OCI-LY1 (cell line): ENCODE data around the gene IZUMO4.

Source experiments
- EZH2 ChIP-seq: fragments of 200-600 bp; sonication (generic), shearing (Covaris generic); IDR thresholded peaks from 2 replicates; pipeline ENCODE4 v1.8.0; 2017; ENCODE audit warnings: borderline replicate concordance, mixed run types, mild to moderate bottlenecking, antibody characterized with exemption, low read length, moderate library complexity, mixed read lengths
- TF ChIP-seq, protein P1 (sequence below): fragments of 200-600 bp; sonication (generic), shearing (Covaris generic); IDR thresholded peaks from 2 replicates; pipeline ENCODE4 v1.5.1; 2017; ENCODE audit warnings: mild to moderate bottlenecking, antibody characterized with exemption, low read length, moderate library complexity, mixed read lengths

DNA sequence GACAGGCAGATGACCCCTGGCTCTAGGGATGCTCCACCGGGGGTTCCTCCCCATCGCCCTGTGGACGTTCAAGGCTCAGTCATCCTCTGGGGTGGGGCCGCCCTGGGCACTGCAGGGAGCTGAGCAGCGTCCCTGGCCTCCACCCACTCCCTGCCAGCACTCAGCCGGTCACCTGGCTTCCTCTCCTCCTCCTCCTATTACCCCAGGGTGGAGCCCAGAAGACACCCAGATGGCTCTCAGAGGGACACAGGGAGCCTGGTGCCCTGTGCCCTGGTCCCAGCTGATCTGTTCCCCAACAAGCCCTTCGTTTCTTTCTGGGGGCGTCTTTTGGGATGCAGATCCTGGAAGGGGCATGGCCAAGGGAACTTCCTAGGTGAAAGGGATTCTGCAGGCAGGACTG, 42.0 kb upstream of the IZUMO4 start:
- TF ChIP-seq, protein P1, sequence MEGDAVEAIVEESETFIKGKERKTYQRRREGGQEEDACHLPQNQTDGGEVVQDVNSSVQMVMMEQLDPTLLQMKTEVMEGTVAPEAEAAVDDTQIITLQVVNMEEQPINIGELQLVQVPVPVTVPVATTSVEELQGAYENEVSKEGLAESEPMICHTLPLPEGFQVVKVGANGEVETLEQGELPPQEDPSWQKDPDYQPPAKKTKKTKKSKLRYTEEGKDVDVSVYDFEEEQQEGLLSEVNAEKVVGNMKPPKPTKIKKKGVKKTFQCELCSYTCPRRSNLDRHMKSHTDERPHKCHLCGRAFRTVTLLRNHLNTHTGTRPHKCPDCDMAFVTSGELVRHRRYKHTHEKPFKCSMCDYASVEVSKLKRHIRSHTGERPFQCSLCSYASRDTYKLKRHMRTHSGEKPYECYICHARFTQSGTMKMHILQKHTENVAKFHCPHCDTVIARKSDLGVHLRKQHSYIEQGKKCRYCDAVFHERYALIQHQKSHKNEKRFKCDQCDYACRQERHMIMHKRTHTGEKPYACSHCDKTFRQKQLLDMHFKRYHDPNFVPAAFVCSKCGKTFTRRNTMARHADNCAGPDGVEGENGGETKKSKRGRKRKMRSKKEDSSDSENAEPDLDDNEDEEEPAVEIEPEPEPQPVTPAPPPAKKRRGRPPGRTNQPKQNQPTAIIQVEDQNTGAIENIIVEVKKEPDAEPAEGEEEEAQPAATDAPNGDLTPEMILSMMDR = no peak
- no peak for TF ChIP-seq EZH2
